Globus pallidus (tissue), 1 donor: ENCODE data around the gene FAM13B.
"Not testable (repeated sequence)": the region's sequence is repeated elsewhere in the genome, so short reads cannot be mapped to it uniquely, and the experiment has no call there.

ENCODE experiments used
- DNase-seq: peaks from one replicate; pipeline ENCODE4 v3.0.0-alpha.2; 2015; ENCODE audit warnings: low spot score

FAM13B gene

DNA sequence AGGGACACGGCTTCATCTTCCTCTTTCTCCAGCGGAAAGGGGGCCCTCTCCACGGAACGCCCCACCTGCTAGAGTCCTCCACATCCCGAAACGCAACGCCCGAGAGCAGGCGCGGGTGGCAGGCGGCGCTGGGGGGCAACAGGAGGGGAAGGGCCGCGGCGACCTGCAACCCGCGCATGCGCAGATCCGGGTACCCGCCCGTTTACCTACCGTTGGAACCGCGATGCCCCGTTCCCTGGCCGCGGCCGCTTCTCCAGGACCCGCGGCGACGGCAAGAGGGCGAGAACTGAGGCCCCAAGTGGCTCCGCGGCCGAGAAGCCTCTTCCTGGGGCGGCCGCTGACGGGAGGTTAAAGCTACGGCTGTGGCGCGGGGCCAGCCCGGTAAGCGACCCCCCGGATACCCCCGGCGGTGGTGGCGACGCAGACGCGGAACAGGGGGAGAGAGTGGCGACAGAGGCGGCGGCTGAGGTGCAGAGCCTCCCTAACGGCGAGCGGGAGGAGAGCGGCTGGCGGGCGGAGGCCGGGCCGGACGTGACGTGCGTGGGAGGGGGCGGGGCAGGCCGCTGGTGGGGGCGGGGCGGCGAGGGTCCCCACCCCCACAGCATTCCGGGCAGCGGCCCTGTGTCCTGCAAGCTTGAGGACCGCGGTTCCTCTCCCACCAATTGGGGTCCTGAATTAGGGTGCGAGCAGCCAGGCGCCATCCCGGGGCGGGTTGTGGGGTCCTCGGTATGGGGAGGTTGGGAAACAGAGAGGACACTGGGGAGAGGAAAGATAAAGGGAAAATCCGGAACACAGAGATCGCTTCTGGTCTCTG lies at the start of gene FAM13B:
FAM13B (minus strand) TSS at position 508 of the 814 bp plus-strand sequence. CDS start 13,968 bp downstream, outside the sequence.
- DNase-seq = peak; percentile 74

DNA sequence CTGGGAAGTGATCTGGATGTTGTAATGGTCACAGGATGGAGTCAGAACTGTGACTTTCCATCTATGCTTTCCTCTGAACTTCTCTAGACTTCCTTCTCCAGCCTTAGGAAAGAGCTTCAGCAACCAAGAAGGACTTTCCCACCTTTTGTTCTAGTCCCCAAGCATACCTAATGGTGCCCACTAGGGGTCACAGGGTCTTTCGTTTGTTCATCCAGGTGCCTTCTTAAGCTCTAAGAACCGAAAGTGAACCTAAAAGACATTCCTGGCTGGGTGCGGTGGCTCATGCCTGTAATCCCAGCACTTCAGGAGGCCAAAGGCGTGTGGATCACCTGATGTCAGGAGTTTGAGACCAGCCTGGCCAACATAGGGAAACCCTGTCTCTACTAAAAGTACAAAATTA lies 49.2 kb upstream of the FAM13B start:
- no peak for DNase-seq

DNA sequence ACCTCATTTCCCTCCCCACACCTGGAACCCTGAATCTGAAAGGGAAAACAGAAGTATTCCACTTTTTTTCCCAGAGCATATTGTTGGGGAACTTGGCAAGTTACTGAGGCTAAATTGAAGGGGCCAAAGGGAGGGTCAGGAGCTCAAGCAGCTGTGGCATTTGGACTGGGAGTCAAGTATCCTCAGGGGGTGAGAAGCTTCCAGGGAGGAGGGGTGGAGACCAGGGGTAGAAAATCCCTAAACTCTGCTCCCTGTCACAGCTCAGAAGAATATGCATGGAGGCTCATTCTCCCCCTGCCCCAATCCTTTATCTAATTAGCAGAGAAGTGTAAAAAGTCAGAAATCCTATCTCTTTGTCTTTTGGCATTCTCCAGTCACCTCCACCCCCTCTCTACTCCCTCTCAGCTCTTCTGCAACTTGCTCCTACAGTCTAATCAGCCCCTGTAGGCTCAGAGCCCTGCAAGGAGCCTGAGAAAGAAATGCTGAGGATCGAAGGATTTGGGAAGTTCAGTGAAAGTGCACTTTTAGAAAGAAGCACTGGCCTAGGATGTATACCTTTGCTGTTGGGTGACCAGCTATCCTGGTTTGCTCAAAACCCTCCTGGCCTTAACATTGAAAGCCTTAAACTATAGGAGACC lies 45.2 kb upstream of the FAM13B start:
- no peak for DNase-seq

DNA sequence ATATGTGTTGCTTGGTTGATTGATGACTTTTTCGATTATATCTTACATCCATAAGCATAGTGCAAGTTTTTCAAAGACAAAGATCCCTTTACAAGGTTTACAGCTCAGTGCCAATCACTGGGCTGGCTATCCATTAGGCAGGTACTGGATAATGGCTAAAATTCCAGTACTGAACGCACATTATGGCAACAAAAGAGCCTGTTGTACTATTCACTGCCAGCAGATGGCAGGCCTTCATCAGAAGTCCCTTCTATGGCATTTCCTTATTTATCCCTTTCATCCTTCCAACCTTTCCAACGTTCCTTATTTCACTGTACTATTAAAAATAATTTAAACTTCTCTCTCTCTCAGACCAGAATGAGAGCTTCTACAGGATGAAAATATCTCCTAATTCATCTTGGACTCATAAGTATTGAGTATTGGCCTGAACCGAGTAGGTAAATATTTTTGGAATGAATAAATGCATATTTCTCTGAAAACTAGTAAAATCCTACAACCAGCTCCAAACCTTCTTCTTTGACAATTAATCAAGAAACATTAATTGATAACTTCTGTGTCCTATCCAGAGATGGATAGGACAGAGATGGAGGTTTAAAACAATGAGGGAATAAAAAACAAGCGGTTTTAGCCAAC lies 44.3 kb upstream of the FAM13B start:
- DNase-seq = peak; percentile 64

DNA sequence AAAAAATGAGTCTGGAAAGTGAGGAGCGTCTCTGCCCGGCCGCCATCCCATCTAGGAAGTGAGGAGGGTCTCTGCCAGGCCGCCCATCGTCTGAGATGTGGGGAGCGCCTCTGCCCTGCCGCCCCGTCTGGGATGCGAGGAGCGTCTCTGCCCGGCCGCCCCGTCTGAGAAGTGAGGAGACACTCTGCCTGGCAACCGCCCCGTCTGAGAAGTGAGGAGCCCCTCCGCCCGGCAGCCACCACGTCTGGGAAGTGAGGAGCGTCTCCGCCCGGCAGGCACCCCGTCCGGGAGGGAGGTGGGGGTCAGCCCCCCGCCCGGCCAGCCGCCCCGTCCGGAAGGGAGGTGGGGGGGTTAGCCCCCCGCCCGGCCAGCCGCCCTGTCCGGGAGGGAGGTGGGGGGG lies 37.1 kb upstream of the FAM13B start:
- not testable (repeated sequence) for DNase-seq

DNA sequence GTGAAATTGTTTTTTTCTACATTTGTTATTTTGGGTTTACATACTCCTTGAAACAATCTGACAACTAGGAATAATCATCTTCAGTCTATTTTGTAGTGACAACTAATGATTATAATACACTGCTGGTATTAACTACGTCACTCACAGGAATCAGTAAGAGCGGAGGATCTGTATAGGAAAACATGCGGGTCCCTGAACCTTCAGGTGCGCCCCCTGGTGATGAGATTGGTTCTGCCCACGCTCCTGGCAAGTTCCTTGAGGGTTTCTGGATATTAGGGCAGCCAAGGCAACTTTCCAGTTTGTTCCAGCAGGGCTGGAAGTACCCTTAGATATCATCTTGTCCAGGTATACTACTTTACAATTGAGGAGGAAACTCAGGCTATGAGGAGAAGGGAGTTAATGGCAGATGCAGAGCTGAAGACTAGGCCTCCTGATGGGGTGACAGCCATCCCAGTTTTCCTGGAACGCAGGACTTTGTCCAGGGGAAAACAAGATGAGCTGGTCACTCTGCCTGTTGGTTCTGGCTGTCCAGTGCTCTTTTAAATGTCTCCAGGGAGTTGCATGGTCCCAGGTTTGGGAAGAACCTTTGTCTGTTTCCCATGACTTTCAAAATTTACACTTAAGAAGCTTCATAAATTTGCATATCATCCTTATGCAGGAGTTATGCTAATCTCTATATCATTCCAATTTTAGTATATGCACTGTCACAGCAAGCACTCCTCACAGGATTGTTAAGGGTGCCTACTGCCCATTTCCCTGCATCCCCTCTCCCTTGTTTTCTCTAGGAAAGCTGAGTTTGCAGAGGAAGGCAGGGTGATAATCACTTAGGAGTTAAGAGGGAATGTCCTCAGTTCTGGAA lies 36.1 kb upstream of the FAM13B start:
- peak; percentile 82 for DNase-seq

DNA sequence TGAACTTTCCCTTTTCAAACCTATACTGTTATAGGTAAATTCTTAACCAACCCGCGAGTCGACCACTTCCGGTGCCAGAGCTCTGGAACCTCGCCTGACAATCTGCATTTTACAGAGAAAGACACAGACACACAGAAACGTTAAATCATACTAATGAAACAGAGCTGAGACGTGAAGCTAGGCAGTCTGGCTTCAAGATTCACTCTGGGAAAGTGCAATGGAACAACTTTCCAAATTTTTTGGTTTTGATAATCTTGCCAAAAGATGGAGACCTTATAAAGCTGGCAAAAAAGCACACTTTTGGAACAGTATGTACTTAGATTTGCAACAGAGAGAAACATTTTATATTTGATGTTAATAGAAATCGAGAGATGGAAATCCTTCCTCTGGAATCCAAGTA lies 35.1 kb upstream of the FAM13B start:
- no peak for DNase-seq

DNA sequence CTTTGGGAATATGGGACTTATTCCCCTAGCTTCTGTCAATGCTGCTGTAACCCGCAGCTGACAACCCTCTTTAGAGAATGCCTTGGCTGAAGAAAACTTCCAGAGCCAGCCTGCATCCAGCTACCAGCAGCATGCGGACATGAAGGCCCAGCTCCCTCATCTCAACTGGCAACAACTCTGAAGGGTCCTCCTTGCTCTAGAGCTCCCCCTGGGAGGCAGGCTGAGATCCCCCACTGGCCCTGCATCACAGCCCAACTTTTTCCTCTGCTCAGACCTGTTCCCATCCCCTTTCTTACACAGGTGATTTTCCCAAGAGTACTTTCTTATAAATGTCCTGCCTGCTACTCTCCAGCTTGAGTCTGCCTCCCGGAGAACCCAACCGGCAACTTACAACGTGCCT lies 32.2 kb upstream of the FAM13B start:
- DNase-seq = peak; percentile 13

DNA sequence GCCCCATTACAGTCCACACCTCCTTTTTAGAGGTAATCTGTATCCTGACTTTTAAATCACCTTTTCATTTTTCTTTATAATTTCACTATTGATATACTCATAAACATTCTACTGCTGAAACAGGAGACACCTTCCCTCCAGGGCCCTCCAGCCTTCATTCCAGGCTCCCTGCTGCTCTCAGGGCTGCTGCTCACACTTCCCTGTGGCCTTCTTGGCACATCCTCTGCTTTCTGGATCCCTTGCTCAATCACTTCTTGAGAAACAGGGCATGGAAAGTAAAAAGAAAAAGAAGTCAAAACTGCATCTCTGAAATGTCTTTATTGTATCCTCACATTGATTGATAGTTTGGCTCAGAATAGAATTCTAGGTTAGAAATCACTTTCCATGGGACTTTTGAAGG lies 31.6 kb upstream of the FAM13B start:
- no peak for DNase-seq

DNA sequence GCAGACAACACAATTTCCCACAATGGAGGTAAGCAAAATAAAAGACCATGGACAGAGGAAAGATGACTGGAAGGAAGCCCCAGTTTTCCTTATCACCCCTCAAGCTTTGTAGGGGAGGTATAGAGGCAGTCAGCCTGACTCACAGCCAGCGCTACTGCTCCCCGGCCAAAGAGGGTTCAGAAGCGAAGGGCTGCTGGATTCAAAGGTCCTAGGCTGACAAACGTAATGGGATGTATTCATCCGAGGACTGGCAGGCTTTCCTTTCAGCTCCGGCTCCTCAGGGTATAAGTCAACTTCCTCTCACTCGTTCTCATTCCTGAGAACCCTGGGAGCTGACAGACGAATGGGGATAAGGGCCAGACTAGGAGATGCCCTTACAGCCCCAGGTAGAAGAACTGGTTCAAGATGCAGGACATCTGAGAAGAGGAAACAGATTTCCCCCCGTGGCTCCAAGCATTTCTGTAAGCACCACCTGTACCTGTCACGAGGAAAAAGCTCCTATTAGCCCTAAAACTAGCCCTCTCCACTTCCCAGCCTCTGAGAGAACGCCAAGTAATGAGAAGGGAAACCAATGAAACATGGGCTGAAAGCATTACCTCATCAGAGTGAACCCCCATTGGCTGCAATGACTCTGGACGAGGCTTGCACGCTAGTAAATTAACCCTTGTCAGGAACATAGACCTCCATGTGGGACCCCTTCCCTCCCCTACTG lies 22.1 kb upstream of the FAM13B start:
- DNase-seq = peak; percentile 81

DNA sequence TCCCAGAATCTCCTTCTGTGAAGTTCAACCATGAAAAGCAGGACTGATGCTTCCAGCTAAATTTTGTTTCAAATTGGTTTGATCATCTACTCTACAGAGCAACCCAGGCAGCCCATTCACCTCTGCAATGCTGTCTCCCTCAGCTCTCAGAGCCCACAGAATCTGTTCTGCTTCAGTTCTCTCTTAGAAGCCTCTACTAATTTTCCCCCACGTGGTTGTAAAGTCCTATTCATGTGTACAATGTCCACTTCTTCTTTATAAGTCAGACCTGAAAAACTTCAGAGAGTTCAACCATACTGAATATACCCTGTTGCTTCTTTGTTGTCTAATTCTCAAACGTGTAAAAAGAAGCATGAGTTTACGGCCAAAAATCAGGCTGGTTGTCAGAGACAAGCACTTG lies 21.3 kb upstream of the FAM13B start:
- DNase-seq = no peak

DNA sequence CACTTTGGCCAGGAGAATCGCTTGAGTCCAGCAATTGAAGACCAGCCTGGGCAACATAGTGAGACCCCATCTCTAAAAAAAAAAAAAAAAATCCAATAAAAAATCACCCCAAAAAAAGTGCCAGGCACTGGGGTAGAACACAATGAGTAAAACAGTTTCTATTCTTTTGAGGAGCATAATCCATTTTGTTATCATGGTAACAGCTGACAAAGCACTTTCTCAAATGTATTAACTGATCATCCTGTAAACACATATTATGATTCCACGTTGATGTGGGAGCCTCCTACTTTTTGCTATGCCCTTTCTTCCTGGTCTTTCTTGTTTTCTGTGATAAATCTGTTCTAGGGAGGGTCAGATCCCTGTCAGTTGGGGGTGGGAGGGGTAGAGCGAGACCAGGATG lies 20.7 kb upstream of the FAM13B start:
- DNase-seq = no peak

DNA sequence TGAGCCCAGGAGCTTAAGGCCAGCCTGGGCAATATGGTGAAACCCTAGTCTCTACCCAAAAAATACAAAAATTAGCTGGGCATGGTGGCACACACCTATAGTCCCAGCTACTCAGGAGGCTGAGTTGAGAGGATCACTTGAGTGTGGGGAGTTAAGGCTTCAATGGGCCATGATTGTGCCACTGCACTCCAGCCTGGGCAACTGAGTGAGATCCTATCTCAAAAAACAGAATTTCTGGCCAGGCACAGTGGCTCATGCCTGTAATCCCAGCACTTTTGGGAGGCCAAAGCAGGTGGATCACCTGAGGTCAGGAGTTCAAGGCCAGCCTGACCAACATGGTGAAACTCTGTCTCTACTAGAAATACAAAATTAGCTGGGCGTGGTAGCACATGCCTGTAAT lies 19.8 kb upstream of the FAM13B start:
- not testable (repeated sequence) for DNase-seq

DNA sequence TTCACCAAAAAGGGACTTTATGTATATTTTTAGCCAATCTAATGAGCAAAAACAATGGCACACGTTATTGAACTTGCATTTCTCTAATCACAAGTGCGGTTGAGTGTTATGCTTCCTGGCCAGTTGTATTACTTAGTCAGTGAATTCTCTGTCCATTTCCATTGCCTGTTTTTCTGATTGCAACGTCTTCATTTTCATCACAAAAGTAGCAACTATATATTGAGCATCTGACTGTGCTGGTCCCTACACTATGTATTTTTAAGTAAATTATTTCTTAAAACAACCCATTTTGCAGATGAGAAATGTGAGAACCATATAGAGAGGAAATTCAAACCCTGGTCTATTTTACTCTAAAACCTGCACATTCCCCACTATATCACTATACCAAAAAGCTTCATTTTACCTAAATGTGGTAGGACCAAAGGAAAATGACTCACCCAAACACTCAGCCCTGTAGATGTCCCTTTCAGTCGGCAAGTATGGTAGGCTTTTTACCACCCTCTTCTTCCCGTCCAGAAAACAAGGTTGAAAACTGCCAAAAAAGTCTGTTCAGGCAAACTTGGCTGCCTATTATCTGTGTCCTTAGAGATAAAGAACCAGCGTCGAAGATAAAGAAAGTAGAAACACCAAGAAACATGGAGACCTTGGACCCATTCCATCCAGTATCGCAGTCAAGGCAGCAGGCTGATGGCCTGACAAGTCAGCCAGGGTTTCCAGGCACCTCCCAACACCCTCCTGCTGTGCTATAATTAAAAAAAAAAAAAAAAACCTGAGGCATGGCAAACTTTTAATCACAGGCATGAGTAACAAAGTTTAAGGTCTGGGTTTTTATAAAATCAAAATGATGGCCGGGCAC lies 18.8 kb upstream of the FAM13B start:
- DNase-seq = no peak

DNA sequence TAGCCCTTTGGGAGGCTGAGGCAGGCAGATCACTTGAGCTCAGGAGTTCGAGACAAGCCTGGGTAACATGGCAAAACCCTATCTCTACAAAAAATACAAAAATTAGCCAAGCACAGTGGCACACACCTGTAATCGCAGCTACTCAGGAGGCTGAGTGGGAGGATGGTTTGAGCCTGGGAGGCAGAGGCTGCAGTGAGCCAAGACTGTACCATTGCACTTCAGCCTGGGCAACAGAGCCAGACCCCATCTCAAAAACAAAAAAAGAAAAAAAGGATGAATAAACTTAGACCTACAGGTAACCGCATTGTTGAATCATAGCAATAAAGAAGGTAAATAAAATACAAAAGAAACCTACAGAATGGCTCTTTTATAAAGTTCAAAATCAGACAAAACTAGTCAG lies 12.4 kb upstream of the FAM13B start:
- not testable (repeated sequence) for DNase-seq

DNA sequence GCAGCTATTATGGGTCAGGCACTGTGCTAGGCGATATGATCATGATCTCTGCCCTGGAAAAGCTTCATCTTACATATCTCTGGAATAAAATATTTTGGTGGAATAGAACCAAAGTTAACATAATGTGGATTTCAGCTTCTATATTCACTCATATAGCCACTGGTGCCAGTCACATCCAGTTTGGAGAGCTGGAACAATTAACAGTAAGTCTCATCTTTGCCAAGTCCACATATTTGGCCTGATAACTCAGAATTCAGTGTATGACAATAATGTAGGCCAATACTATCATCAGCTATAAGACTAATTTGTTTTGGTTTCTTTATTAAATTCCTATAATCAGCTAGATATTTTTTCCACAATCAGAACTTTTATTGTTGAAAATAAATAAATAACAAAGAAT lies 5.9 kb upstream of the FAM13B start:
- peak; percentile 91 for DNase-seq

DNA sequence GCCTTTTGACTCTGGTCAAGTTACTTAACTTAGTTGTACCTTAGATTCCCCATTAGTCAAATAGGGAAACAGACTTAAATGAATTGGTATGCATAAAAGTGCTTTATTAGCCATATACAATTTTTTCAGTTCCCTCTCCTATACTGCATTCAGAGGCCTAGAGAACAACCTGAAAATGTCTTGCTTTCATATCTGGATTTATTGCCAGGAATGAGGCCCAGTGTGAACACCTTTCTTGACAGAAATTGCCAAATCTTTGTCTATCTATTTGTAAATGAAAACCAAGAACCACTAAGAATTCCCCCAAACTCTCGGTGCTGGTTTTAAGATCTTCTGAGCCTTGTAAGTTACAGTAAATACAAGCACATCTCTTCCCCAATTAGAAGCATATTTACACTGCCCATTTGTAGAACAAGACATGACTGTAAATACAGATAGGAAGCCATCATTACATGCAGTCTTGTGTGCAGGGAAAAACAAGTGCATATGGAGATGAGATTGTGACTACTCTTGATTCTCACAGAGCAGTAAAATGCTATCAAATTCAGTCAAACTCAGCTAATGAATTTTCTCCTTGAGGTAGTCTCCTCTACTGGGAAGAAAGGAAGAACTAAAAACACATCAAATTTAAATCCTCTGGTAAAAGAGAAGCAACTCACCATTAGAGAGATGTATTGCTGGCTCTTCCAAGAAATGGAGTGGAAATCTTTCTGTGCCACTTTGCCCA lies 5.2 kb upstream of the FAM13B start:
- peak; percentile 56 for DNase-seq

DNA sequence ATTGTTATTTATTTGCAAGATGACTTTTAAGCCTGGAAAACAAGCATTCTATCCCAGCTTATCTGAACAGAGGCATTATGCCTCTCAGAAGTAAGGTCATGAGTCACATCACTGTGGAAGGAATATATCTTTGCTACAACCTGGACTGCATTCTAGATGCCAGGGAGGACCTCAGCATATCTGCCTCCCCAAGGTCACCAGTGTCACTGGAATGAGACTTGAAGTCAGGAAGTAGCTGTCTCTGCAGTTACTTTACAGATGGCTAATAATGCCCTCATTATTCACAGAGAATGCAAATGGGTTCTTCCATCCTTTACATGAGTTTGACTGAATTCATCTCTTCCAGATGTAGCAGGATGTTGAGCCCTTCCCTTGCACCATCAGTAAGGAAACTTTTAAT lies 4.4 kb upstream of the FAM13B start:
- peak; percentile 65 for DNase-seq

DNA sequence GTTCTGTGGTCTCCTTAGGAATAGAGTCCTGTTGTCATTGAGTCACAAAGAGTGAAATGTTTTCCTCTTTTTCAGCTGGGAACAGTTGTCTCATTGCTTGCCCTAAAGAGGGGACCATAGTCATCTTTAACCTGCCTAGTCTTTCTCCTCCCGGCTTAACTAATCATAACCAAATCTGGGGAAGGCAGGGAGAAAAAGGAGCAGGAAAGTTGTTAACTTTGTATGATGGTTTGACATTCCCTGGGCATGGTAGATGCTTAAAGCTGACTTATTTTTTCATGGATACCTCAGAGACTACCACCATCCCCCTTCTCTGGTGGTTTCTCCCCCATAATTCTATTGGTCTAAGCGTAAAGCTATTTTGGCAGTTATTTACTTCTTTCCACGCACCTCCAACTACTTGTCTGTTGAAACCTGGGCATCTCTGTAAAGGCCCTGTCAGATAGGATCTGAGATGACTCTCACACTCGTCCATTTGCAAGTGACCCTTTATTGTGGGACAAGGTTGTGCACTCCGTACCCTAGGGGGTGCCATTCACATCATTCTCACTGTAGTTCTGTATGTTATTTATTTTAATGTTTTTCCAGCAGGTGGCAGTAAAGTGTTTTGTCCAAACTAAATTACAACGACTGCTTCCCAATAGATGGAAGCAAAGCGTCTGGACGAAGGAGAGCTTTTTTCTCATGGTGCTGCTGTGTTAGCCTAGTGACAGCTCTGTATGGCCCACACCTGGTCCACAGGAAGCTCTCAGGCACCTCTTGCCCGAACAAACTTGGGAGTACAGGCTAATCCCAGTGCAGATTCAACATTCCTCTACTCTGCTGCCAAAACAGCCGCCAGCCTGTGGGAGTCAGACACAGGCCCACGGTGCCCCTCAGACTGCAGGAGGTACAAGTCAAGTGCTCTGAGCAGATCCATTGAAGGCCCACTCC lies 3.0 kb upstream of the FAM13B start:
- DNase-seq = peak; percentile 94
